Limb (tissue), 2 donors: Measurements from ENCODE around the gene SERINC4.
A peak's percentile ranks its signal among the peaks of the same experiment; 100 is the strongest.
"Not testable (repeated sequence)": the region's sequence is repeated elsewhere in the genome, so short reads cannot be mapped to it uniquely, and the experiment has no call there.

Experiments
- DNase-seq, 2 donors: peaks; one replicate each; pipeline ENCODE4 v3.0.0-alpha.2; 2016; ENCODE audit errors: extremely low spot score in 2 of 2

SERINC4 gene

DNA sequence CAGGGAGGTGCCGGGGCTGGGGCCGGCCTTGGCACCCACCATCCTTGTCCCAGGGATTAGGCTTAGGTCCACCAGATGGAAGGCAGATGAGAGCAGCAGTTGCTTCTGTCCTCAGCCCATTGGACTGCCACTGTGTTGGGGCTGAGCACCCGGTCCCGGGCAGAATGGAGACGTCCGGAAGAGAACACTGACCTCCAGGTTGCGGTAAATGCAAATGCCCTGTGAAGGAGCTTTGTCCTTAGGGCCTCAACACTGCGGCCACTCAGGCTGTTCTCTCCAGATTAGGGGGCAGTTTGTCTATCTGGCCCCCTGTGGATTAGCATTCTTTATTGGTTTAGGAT is at the start of gene SERINC4:
Gene SERINC4 (minus strand): TSS at position 276 of the 341 bp plus-strand sequence. CDS start 234 bp downstream, at position 42.
- no peak for DNase-seq

DNA sequence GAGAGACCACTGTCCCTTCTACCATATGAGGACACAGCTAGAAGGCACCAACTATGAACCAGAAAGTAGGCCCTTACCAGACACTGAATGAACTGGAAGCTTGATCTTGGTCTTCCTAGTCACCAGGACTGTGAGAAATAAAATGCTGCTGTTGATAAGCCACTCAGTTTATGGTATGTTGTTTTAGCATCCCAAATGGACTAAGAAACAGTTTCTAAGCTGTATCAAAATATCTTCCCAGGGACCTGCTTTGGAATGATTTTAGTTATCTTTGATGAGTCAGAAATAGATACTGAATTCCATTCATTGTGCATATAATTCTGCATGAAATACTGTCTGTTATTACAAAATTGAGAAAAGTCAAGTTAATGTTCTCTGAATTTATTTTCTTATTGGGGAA is 45.4 kb upstream of the SERINC4 start:
- no peak for DNase-seq

DNA sequence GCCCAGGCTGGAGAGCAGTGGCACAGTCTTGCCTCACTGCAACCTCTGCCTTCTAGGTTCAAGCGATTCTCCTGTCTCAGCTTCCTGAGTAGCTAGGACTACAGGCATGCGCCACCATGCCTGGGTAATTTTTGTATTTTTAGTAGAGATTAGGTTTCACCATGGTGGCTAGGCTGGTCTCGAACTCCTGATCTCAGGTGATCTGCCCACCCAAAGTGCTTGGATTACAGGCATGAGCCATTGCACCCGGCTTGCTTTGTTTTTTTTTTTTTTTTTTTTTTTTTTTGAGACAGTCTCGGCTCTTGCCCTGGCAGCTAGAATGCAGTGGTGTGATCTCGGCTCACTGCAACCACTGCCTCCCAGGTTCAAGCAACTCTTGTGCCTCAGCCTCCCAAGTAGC is 32.5 kb upstream of the SERINC4 start:
- DNase-seq: not testable (repeated sequence)

DNA sequence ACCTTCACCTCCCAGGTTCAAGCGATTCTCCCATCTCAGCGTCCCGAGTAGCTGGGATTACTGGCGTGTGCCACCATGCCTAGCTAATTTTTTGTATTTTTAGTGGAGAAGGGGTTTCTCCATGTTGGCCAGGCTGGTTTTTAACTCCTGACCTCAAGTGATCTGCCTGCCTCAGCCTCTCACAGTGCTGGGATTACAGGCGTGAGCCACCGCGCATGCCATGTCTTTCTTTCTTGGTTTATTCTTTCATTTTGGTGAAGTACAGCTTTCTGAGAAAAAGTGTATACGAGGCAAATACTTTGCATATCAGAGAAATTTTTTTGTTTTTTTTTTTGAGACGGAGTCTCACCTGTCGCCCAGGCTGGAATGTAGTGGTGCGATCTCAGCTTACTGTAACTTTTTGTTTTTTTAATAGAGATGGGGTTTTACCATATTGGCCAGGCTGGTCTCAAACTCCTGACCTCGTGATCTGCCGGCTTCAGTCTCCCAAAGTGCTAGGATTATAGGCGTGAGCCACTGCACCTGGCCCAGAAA is 31.6 kb upstream of the SERINC4 start:
- DNase-seq: not testable (repeated sequence)

DNA sequence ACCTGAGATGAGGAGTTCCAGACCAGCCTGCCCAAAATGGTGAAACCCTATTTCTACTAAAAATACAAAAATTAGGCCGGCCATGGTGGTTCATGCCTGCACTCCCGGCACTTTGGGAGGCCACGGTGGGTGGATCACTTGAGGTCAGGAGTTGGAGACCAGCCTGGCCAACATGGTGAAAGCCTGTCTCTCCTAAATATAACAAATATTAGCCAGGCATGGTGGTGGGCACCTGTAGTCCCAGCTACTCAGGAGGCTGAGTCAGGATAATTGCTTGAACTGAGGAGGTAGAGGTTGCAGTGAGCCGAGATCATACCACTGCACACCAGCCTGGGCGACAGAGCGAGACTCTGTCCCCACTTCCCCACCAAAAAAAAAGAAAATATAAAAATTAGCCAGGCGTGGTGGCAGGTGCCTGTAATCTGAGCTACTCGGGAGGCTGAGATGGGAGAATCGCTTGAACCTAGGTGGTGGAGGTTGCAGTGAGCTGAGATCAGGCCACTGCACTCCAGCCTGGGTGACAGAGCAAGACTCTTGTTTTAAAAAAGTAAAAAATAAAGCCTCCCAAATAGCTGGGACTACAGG is 30.8 kb upstream of the SERINC4 start:
- not testable (repeated sequence) for DNase-seq

DNA sequence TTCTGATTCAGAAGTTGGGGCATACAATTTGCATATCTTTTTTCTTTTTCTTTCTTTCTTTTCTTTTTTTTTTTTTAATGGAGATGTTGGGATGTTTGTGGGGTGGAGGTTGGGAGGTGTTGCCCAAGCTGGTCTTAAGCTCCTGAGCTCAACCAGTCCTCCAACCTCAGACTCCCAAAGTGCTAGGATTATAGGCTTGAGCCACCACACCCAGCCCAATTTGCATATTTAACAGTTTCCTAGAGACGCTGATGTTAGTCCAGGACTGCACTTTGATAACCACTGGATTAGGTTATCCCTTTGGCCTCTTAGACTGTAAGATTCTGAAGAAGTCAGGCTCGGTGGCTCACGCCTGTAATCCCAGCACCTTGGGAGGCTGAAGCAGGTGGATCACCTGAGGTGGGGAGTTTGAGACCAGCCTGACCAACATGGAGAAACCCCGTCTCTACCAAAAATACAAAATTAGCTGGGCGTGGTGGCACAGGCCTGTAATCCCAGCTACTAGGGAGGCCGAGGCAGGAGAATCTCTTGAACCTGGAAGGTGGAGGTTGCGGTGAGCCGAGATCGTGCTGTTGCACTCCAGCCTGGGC is 30.0 kb upstream of the SERINC4 start:
- not testable (repeated sequence) for DNase-seq

DNA sequence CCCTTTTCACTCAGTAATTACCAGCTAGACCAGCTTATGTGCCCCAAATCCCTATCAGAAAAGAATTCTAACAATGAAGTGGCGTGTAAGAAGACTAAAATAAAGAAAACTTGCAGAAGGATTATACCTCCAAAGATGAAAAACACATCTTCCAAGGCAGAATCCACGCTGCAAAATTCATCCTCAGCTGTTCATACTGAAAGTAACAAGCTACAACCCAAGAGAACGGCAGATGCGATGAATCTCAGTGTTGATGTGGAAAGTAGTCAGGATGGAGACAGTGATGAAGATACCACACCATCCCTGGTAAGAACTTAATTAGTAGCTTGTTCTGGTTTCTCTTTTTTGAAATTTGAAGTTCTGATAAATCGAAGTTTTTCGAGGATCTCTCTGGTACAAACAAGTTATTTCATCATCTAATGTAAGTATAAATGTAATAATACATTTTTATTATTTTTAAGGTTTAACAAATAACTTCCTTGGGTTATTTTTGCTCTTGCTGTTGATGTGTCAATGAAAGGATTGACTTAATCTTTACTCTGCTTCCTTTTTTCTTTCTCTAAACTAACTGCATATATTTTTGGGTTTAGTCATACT is 28.1 kb upstream of the SERINC4 start:
- no peak for DNase-seq

DNA sequence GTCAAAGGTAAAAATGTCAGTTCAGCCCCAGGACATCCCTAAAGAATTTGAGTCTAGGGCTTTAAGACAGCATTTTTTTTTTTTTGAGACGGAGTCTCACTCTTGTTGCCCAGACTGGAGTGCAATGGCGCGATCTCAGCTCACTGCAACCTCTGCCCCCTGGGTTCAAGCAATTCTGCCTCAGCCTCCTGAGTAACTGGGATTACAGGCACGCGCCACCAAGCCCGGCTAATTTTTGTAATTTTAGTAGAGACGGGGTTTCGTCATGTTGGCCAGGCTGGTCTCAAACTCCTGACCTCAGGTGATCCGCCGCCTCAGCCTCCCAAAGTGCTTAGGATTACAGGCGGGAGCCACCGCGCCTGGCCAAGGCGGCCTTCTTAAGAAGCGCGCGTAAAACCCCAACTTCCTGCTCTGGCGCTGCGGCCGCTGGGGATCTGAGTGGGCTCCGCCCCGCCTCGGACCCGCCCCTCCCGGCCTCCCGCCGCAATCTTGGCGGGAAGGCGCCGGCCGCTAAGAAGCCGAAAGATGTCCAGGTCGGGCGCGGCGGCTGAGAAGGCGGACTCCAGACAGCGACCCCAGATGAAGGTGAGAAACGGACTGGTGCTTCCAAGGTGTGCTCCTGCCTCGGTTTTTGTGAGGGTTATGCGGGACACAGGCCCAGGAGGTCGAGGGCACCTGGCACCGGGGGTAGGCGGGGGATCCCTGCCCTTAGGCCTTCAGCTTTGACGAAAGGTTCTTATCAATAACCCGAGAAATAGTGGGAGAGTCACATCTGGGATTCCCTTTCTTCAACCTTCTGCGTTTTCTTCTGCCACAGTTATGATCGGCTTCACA is 26.7 kb upstream of the SERINC4 start, which contains the start of gene WDR76:
Gene WDR76 (plus strand): TSS at position 495 of the 834 bp plus-strand sequence. CDS start 31 bp downstream, at position 526.
- DNase-seq: peak; percentile 81 to 82

DNA sequence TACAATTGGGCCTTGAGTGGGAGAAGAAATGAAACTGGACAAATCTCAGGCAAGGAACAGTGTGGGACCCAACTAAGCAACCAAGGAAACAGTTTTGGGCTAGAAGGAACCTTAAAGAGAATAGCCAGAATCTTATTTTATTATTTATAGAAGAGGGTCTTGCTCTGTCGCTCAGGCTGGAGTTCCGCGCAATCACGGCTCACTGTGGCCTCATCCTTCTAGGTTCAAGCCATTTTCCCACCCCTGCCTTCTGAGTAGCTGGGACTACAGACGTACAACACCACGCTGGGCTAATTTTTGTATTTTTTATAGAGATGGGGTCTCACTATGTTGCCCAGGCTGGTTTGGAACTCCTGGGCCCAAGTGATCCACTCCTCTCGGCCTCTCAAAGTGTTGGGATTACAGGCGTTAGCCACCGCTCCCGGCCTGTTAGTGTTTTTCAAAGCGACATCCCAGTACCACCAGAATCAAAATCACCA is 26.0 kb upstream of the SERINC4 start:
- no peak for DNase-seq

DNA sequence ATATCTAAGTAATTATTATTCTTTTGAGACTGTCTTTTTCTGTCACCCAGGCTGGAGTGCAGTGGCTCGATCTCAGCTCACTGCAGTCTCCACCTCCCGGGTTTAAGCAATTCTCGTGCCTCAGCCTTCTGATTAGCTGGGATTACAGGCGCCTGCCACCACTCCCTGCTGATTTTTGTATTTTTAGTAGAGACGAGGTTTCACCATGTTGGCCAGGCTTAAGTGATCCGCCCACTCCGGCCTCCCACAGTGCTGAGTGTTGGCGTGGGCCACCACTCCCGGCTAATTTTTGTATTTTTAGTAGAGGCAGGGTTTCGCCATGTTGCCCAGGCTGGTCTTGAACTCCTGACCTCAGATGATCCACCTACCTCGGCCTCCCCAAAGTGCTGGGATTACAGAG is 25.3 kb upstream of the SERINC4 start:
- DNase-seq: not testable (repeated sequence)

DNA sequence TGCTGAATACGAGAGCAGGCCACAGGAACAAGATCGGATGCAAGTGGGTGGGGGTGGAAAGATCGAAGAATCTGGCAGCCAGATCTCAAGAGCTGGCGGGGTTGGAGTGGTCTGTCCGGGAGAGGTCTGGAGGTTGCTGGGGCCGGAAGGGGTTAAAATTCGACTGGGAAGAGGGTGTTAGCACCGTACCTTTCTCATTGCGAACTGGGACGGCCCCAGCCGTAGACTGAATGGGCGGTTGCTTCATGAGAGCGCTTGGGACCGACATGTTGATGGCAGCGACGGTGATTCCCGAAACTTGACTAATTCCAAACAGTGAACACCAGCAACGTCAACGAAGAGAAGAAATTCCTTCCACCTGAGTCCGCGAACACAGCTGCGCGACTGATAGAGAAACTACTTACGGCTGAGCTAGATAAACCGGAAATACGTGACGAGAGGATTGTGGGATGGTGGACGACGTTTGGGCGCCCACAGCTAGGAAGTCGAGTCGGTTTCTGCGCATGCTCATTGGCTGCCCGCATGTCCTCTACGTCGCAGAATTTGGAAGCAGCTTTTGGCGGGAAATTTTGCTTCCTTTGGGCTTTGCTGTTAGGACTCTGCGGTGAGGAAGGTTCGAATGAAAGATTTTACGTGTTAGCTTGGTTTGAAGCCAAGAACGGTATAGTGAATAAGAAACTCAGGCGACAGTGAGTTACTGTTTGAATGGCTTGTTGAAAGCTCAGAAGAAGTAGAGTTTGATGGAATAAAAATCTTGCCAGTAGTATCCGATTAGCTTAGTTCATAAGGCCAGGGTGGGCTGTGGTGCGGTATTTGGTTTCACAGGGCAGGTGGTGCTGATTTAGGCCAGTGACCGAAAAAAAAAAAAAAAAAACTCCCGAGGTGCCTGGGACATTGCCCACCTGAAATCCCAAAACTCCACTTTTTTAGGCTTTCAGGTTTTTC is 24.6 kb upstream of the SERINC4 start, which contains the start of gene MFAP1:
Gene MFAP1 (minus strand): TSS at position 389 of the 945 bp plus-strand sequence. CDS start 121 bp downstream, at position 268.
- peak; percentile 90 to 98 for DNase-seq

DNA sequence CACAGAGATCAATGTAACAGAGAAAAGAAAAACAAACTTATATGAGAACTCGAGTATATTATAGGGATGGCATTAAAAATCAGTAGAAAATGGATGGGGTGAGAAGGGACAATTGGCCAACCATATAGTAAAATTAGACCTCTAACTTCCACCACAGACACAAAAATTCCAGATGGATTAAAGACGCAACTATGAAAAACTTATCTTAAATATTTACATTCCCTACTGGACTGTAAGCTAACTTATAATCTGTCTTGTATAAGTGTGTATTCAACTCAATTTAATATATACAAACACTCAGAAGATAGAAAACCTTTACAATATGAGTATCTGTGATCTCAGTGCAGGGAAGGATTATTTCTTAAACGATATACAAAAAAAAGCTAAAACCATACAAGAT is 21.5 kb upstream of the SERINC4 start:
- no peak for DNase-seq

DNA sequence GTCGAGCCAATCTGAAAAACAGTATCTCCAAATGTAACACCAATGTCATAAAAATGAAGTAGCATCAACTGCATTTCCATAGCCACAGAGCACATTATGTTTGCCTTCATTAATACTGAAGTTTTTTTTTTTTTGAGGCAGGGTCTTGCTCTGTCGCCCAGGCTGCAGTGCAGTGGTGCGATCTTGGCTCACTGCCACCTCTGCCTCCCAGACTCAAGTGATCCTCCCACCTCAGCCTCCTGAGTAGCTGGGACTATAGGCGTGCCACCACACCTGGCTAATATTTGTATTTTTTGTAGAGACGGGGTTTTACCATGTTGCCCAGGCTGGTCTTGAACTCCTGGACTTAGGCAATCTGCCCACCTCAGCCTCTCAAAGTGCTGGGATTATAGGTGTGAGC is 15.0 kb upstream of the SERINC4 start:
- DNase-seq: not testable (repeated sequence)

DNA sequence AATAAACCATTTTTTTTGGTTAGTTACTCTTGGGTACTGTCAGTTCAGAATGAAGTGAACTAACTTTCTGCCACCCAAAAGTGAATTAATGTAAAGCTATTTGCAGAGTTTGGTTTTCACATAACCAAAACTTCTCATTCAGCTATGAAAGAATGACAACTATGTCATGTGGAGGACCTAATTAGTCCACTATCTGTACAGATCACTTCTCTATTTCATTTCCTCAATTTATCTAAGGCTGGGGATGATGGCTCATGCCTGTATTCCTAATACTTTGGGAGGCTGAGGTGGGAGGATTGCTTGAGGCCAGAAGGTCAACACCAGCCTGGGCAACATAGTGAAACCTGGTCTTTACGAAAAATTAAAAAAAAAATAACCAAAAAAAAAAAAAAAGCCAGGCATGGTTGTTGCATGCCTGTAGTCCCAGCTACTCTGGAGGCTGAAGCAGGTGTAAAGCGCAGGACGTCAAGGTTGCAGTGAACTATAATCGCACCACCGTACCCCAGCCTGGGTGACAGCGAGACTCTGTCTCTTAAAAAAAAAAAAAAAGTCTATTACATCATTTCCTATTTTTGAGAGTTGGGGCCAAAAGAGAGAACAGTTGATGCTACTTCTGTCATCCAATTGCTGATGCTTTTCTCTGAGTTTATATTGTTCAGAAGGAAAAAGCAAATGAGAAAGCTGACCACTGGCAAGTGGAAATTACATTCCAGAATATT is 9.1 kb upstream of the SERINC4 start:
- no peak for DNase-seq

DNA sequence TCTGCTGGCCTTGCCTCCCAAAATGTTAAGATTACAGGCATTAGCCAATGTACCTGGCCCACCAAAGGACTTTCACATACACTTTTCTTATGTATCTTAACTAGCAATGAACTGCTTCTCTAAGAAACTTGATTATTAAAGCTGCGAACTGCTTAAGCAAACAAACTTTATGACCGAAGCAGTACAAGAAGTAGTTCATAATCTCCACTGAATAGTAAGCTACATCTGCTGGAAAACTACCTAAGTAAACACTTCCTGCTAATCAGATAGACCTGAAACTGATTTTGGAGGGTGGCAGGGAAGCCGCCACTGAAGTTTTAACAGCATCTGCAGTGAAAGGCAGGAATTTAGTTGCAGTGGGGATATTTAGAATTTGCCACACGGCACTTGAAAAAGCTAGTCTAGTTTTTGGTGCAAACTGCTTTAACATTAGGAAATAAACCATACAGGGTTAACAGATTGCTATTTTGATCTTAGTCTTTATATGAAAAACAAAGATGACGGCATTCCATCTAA is 8.5 kb upstream of the SERINC4 start:
- no peak for DNase-seq

DNA sequence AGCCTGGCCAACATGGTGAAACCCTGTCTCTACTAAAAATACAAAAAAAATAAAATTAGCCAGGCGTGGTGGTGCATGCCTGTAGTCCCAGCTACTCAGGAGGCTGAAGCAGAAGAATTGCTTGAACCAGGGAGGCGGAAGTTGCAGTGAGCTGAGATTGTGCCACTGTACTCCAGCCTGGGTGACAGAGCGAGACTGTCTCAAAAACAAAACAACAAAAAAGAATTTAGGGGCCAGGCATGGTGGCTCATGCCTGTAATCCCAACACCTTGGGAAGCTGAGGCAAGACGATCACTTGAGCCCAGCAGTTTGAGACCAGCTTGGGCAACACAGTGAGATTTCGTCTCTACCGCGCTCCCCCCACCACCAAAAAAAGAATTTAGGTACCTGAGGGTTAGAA is 2.7 kb upstream of the SERINC4 start:
- not testable (repeated sequence) for DNase-seq

DNA sequence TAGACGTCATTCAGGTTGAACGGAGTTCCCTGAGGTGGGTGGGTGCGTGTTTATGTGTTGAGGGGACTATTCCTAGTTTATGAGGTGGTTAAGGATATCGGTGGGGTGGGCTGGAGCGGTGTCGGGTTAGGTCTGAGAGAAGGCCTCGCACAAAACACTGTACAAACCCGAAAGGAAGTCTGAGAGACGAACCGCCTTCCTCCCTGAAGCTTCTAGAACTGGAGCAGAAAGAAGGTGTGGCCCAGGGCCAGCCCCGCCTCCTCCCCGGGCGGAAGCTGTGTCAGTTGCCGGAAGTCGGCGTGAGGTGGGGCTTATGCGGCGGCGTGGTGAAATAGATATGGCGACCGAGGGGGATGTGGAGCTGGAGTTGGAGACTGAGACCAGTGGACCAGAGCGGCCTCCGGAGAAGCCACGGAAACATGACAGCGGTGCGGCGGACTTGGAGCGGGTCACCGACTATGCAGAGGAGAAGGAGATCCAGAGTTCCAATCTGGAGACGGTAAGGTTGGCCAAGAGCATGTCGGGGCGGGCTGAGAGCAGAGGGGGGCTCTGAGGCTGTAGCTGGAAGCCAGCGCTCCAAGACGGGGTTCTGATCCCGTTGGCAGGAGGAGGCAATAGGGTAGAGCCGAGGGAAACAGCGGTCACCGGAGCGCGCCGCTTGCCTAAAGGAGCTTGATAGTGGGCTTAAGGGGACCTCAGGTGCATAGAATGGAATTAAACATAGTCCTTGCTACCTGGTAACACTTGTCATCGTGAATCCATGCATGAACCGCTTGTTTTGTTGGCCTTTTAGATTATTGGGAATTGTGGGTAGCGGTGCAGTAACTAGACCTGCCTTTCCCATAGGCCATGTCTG is 494 bp upstream of the SERINC4 start, which contains the start of gene HYPK:
Gene HYPK (plus strand): TSS at position 314 of the 856 bp plus-strand sequence. CDS start 24 bp downstream, at position 338.
- DNase-seq: peak; percentile 92 to 94

DNA sequence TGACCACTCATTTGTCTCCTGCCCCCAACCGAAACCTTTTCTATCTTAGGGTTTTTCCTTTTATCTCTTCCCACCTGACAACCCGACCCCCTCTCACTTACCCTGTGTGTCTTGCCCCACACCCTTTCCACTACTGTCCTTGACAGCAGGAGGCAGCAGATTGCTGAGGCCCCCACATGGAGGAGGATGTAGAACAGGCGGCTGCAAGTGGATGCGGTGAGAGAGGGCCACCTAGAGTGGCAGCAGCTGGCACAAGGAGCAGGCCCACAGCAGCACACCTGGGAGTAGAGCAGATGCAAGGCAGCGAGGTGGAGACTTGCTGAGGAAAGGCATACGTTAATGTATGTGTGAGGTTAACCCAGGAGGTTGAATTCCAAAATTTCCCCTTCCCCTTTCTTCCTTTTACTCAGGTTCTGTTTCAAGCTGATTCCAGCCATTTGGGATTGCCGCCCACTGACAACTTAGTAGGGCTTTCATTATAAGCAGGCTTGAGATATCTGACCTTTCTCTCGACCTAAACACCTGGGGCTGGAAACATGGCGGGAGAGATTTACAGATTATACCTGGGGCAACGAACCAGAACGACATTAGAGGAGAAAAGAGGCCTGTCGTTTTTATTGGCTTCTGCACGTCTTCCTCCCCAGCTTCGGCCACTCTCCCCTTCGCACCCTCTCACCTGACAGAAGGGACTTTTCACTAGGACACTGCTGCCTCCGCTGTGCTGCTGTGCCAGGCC is 643 bp downstream of the SERINC4 start:
- DNase-seq: no peak
